ENCODE measurements around the gene PHF5A.

- TF ChIP-seq CTCF (IDR thresholded peaks at IDR 0.05) = no peak
- no peak for TF ChIP-seq POLR2A (IDR thresholded peaks at IDR 0.05)
Measured at GRCh38 chr22:41435560-41435959, 32.9 kb downstream of the PHF5A start.

All from adrenal gland (tissue), 5 donors.